Caki2 (cell line): ENCODE measurements around the gene MAP2K5. TPM values are rescaled to one million over a fixed set of nuclear protein-coding genes. Genes with fewer than 3 reads are reported as not detected.

Source experiments
- DNase-seq: peaks from one replicate; pipeline ENCODE4 v3.0.0-alpha.2; 2015; ENCODE audit warnings: low read depth
- in situ Hi-C: cut with HindIII; loops from 2 replicates; pipeline ENCODE4 v1.10.0; 2016; ENCODE audit warnings: low sequenced_read_pairs, low pct_unique_long_range_greater_than_20kb, mixed read lengths
- total RNA-seq: library from RNA; depleted of rRNA; stranded (reverse); fragments of >200 nt; shearing (Covaris generic); gene quantifications from 2 replicates; pipeline ENCODE4 v1.2.3, GENCODE V29; 2014; ENCODE audit warnings: low replicate concordance

Gene MAP2K5
- total RNA-seq, 1 experiment from 2014 or later: 5.4 TPM

GRCh38 chr15:67731112-67731721 lies 188.7 kb downstream of the MAP2K5 start:
- no peak for DNase-seq

GRCh38 chr15:67732164-67732563 lies 189.7 kb downstream of the MAP2K5 start:
- in situ Hi-C loops: no loop called here
- DNase-seq: no peak

More at GRCh38 chr15:67731112-67731721, 188.7 kb downstream of the MAP2K5 start:
- in situ Hi-C loops: no loop called here

- in situ Hi-C loops: no loop called here
These were observed 190.3 kb downstream of the MAP2K5 start for GRCh38 chr15:67732671-67733374.

GRCh38 chr15:67735896-67736295 lies 193.4 kb downstream of the MAP2K5 start:
- in situ Hi-C loops: no loop called here
- DNase-seq: no peak

More at GRCh38 chr15:67732671-67733374, 190.3 kb downstream of the MAP2K5 start:
- no peak for DNase-seq

GRCh38 chr15:67736810-67737209 lies 194.3 kb downstream of the MAP2K5 start:
- in situ Hi-C loops: no loop called here
- DNase-seq: no peak

GRCh38 chr15:67738056-67738455 lies 195.6 kb downstream of the MAP2K5 start:
- in situ Hi-C loops: no loop called here
- DNase-seq: no peak

- in situ Hi-C loops: no loop called here
- no peak for DNase-seq
These were observed 197.9 kb downstream of the MAP2K5 start for GRCh38 chr15:67740405-67740804.

GRCh38 chr15:67741308-67741707 lies 198.8 kb downstream of the MAP2K5 start:
- in situ Hi-C loops: no loop called here
- DNase-seq: no peak

- no peak for DNase-seq
- in situ Hi-C loops: no loop called here
These were observed 201.1 kb downstream of the MAP2K5 start for GRCh38 chr15:67743558-67743957.

- in situ Hi-C loops: no loop called here
These were observed 202.0 kb downstream of the MAP2K5 start for GRCh38 chr15:67744331-67745072.

GRCh38 chr15:67745073-67746006 lies 202.8 kb downstream of the MAP2K5 start:
- in situ Hi-C loops: no loop called here
- DNase-seq: no peak

More at GRCh38 chr15:67744331-67745072, 202.0 kb downstream of the MAP2K5 start:
- no peak for DNase-seq

- DNase-seq: no peak
- in situ Hi-C loops: no loop called here
These were observed 203.5 kb downstream of the MAP2K5 start for GRCh38 chr15:67746022-67746421.

- in situ Hi-C loops: no loop called here
- no peak for DNase-seq
These were observed 203.9 kb downstream of the MAP2K5 start for GRCh38 chr15:67746450-67746849.

- in situ Hi-C loops: no loop called here
- no peak for DNase-seq
These were observed 205.4 kb downstream of the MAP2K5 start for GRCh38 chr15:67747921-67748320.

- DNase-seq: no peak
- in situ Hi-C loops: no loop called here
These were observed 207.9 kb downstream of the MAP2K5 start for GRCh38 chr15:67750371-67750770.

GRCh38 chr15:67753891-67754290 lies 211.4 kb downstream of the MAP2K5 start:
- no peak for DNase-seq
- in situ Hi-C loops: no loop called here

- no peak for DNase-seq
- in situ Hi-C loops: no loop called here
These were observed 212.8 kb downstream of the MAP2K5 start for GRCh38 chr15:67755264-67755663.

GRCh38 chr15:67755936-67756335 lies 213.4 kb downstream of the MAP2K5 start:
- DNase-seq: no peak
- in situ Hi-C loops: no loop called here
